Loucy (cell line): ENCODE data around the gene MLLT10.
A peak's percentile ranks its signal among the peaks of the same experiment; 100 is the strongest.

Experiments used
- H2AFZ ChIP-seq: fragments of 200-600 bp; sonication (generic); 2 replicates; pipeline ENCODE4 v1.6.0; 2016; ENCODE audit warnings: antibody characterized with exemption, mild to moderate bottlenecking, low read length, moderate library complexity
- H3F3A ChIP-seq: fragments of 200-600 bp; 2 replicates; pipeline ENCODE4 v1.6.0; 2016; ENCODE audit warnings: antibody characterized with exemption, low read depth, mild to moderate bottlenecking
- H3K27me3 ChIP-seq: fragments of 200-600 bp; sonication (generic); 2 replicates; pipeline ENCODE4 v1.6.1; 2014; ENCODE audit warnings: low read length, mild to moderate bottlenecking; ENCODE audit not compliant: insufficient read depth, poor library complexity, severe bottlenecking
- H3K36me3 ChIP-seq: fragments of 200-600 bp; sonication (generic); 2 replicates; pipeline ENCODE4 v1.6.1; 2016; ENCODE audit warnings: low read length; ENCODE audit not compliant: insufficient read depth
- H3K4me1 ChIP-seq: fragments of 200-600 bp; sonication (generic); 2 replicates; pipeline ENCODE4 v1.5.1; 2014; ENCODE audit warnings: low read length, mild to moderate bottlenecking; ENCODE audit not compliant: insufficient read depth, poor library complexity, severe bottlenecking
- H3K4me2 ChIP-seq: fragments of 200-600 bp; sonication (generic); 2 replicates; pipeline ENCODE4 v1.6.0; 2014; ENCODE audit warnings: antibody characterized with exemption, low read length, low read depth, mild to moderate bottlenecking; ENCODE audit not compliant: poor library complexity, severe bottlenecking
- H3K4me3 ChIP-seq: fragments of 200-600 bp; sonication (generic); 2 replicates; pipeline ENCODE4 v1.5.1; 2014; ENCODE audit warnings: low read length, mild to moderate bottlenecking, mixed read lengths; ENCODE audit not compliant: poor library complexity, severe bottlenecking
- H3K79me2 ChIP-seq: fragments of 200-600 bp; sonication (generic); 2 replicates; pipeline ENCODE4 v1.6.1; 2014; ENCODE audit warnings: low read length; ENCODE audit not compliant: insufficient read depth
- H3K9ac ChIP-seq: fragments of 200-600 bp; sonication (generic); 2 replicates; pipeline ENCODE4 v1.6.0; 2014; ENCODE audit warnings: mild to moderate bottlenecking, low read depth, low read length, moderate library complexity; ENCODE audit not compliant: poor library complexity, severe bottlenecking
- H3K9me2 ChIP-seq: fragments of 200-600 bp; sonication (generic); replicated peaks from 2 replicates; pipeline ENCODE4 v1.6.1; 2016; ENCODE audit warnings: low read depth, low read length, mixed read lengths
- H3K9me3 ChIP-seq: fragments of 200-600 bp; sonication (generic); 2 replicates; pipeline ENCODE4 v1.6.1; 2014; ENCODE audit warnings: mild to moderate bottlenecking, antibody characterized with exemption, low read length, low read depth; ENCODE audit not compliant: insufficient read depth
- H4K20me1 ChIP-seq: fragments of 200-600 bp; sonication (generic); 2 replicates; pipeline ENCODE4 v1.6.0; 2014; ENCODE audit warnings: antibody characterized with exemption, low read length, mild to moderate bottlenecking; ENCODE audit not compliant: insufficient read depth, poor library complexity, severe bottlenecking
- CTCF ChIP-seq: fragments of 200-600 bp; sonication (generic); conservative IDR thresholded peaks from 2 replicates; pipeline ENCODE4 v1.5.1; 2014; ENCODE audit warnings: mild to moderate bottlenecking, antibody characterized with exemption, low read length
- EZH2phosphoT487 ChIP-seq: fragments of 200-600 bp; IDR thresholded peaks from 2 replicates; pipeline ENCODE4 v1.6.1; 2018; ENCODE audit warnings: antibody characterized with exemption, mild to moderate bottlenecking, moderate library complexity, borderline replicate concordance

The MLLT10 gene

GRCh38 chr10:21511095-21511570 is 22.9 kb upstream of the MLLT10 start:
- H3K36me3 ChIP-seq: no peaks in the 10 kb centered on the region
- no peaks in the 10 kb centered on the region for H3K9me2 ChIP-seq
- no peak overlapping the region for H3K4me3 ChIP-seq
- H3K4me1 ChIP-seq: peaks cover 11% of the 10 kb centered on the region
- no peak overlapping the region for H2AFZ ChIP-seq
- H3K4me2 ChIP-seq: no peak overlapping the region
- H4K20me1 ChIP-seq: peaks cover 4% of the 10 kb centered on the region
- no peak overlapping the region for H3K9ac ChIP-seq
- H3K79me2 ChIP-seq: peaks cover 20% of the 10 kb centered on the region; the same call in 1 of the 2 replicates
- no peaks in the 10 kb centered on the region for H3K27me3 ChIP-seq
- H3K9me3 ChIP-seq: no peaks in the 10 kb centered on the region
- no peaks in the 10 kb centered on the region for H3F3A ChIP-seq
- TF ChIP-seq CTCF (no peak), EZH2phosphoT487 (no peak)

GRCh38 chr10:21511946-21512572 is 22.0 kb upstream of the MLLT10 start:
- H3F3A ChIP-seq: no peaks in the 10 kb centered on the region
- H3K79me2 ChIP-seq: peaks cover 25% of the 10 kb centered on the region; the same call in 1 of the 2 replicates
- no peak for TF ChIP-seq CTCF
- TF ChIP-seq EZH2phosphoT487: no peak
- peaks cover 7% of the 10 kb centered on the region for H3K4me1 ChIP-seq
- peaks cover 4% of the 10 kb centered on the region for H4K20me1 ChIP-seq
- no peak overlapping the region for H3K9ac ChIP-seq
- no peaks in the 10 kb centered on the region for H3K27me3 ChIP-seq
- H2AFZ ChIP-seq: no peak overlapping the region
- H3K4me2 ChIP-seq: no peak overlapping the region
- no peaks in the 10 kb centered on the region for H3K9me2 ChIP-seq
- H3K4me3 ChIP-seq: no peak overlapping the region
- H3K36me3 ChIP-seq: no peaks in the 10 kb centered on the region
- no peaks in the 10 kb centered on the region for H3K9me3 ChIP-seq

GRCh38 chr10:21512573-21513404 is 21.2 kb upstream of the MLLT10 start:
- H3K79me2 ChIP-seq: peaks cover 25% of the 10 kb centered on the region; the same call in 1 of the 2 replicates
- no peaks in the 10 kb centered on the region for H3F3A ChIP-seq
- peaks cover 7% of the 10 kb centered on the region for H3K4me1 ChIP-seq
- H3K27me3 ChIP-seq: no peaks in the 10 kb centered on the region
- H3K4me3 ChIP-seq: no peak overlapping the region
- H3K4me2 ChIP-seq: peak overlapping the region; percentile 24
- peaks cover 4% of the 10 kb centered on the region for H4K20me1 ChIP-seq
- H2AFZ ChIP-seq: no peak overlapping the region
- no peaks in the 10 kb centered on the region for H3K36me3 ChIP-seq
- H3K9me2 ChIP-seq: no peaks in the 10 kb centered on the region
- no peak for TF ChIP-seq EZH2phosphoT487
- no peak for TF ChIP-seq CTCF
- H3K9me3 ChIP-seq: no peaks in the 10 kb centered on the region
- no peak overlapping the region for H3K9ac ChIP-seq
